GM13977 (cell line): ENCODE measurements around the gene SPPL2B.

ENCODE experiments used
- DNase-seq: peaks from one replicate; pipeline ENCODE4 v3.0.0; 2012; ENCODE audit warnings: low spot score
- CTCF ChIP-seq: IDR thresholded peaks from 2 replicates; pipeline ENCODE4 v1.5.1; 2012; ENCODE audit warnings: mild to moderate bottlenecking, control low read depth; ENCODE audit not compliant: insufficient read depth; ENCODE audit errors: extremely low read depth, missing control alignments
- in situ Hi-C: fragments of 300-500 bp; cut with MboI; formaldehyde crosslinking; loops from one replicate; pipeline ENCODE4 v1.12.0; 2022; ENCODE audit warnings: low sequenced_read_pairs, low pct_unique_long_range_greater_than_20kb, mixed read lengths, inconsistent platforms; ENCODE audit not compliant: unreplicated experiment

SPPL2B gene

GRCh38 chr19:2329501-2329916 is 1.0 kb downstream of the SPPL2B start:
- TF ChIP-seq CTCF = no peak
- in situ Hi-C loops = no loop called here
- DNase-seq = no peak

GRCh38 chr19:2330255-2330631 is 1.8 kb downstream of the SPPL2B start:
- in situ Hi-C loops = no loop called here
- no peak for DNase-seq

GRCh38 chr19:2330632-2331284 is 2.3 kb downstream of the SPPL2B start:
- TF ChIP-seq CTCF = no peak
- DNase-seq = no peak
- in situ Hi-C loops = no loop called here

More at GRCh38 chr19:2330255-2330631, 1.8 kb downstream of the SPPL2B start:
- TF ChIP-seq CTCF = no peak

- no peak for DNase-seq
- in situ Hi-C loops = no loop called here
These were observed 3.2 kb downstream of the SPPL2B start for GRCh38 chr19:2331601-2332246.

GRCh38 chr19:2332341-2333026 is 4.0 kb downstream of the SPPL2B start:
- peak; percentile 75 for DNase-seq
- no peak for TF ChIP-seq CTCF
- in situ Hi-C loops = no loop called here

More at GRCh38 chr19:2331601-2332246, 3.2 kb downstream of the SPPL2B start:
- TF ChIP-seq CTCF = no peak

- DNase-seq = no peak
These were observed 4.7 kb downstream of the SPPL2B start for GRCh38 chr19:2333027-2333806.

More at GRCh38 chr19:2333027-2333806, 4.7 kb downstream of the SPPL2B start:
- no peak for TF ChIP-seq CTCF
- in situ Hi-C loops = no loop called here
